A549 (cell line): Measurements from ENCODE around the gene PDGFB. TPM values are rescaled to one million over a fixed set of nuclear protein-coding genes. Genes with fewer than 3 reads are reported as not detected.

Experiments used
- ATAC-seq, 2 experiments: fragments of 200-7000 bp in 1 of 2; fragments of >200 bp in 1 of 2; cut with Nextera tagmentation in 1 of 2; cut with Tn5 transposase in 1 of 2; 3 replicates each; pipeline versions ENCODE4 v1.8.0 to v1.9.1; 2018 to 2020; ENCODE audit warnings: mild to moderate bottlenecking in 1 of 2, moderate library complexity in 1 of 2
- CTCF ChIA-PET: fragments of 300-600 bp; sonication (Branson Sonifier 250); formaldehyde crosslinking; extraction: SDS; loops from one replicate; lab custom pipeline; 2021; ENCODE audit warnings: antibody characterized with exemption, inconsistent platforms; lab: Yijun Ruan, JAX
- POLR2A ChIA-PET: fragments of 350-600 bp; formaldehyde crosslinking; extraction: SDS; loops from one replicate; lab custom pipeline; 2021; ENCODE audit warnings: antibody characterized with exemption, inconsistent platforms; lab: Yijun Ruan, JAX
- DNase-seq, 2 experiments: peaks; one replicate each; pipeline versions ENCODE4 v3.0.0 to v3.0.0-alpha.2; 2011 to 2016; ENCODE audit warnings: low read depth in 1 of 2, low spot score in 1 of 2
- FAIRE-seq: peaks from 2 replicates; lab custom pipeline; 2011; peaks lifted over from hg19 to GRCh38; lab: Jason Lieb, UNC
- H3K27ac ChIP-seq, 2 experiments: fragments of >200 bp; sonication (Bioruptor Twin); formaldehyde crosslinking; 3 replicates each; pipeline ENCODE4 v1.5.1; 2016 to 2017
- H3K4me1 ChIP-seq: fragments of >200 bp; sonication (Bioruptor Twin); formaldehyde crosslinking; 3 replicates; pipeline ENCODE4 v1.6.1; 2016
- H3K4me2 ChIP-seq: fragments of >200 bp; sonication (Bioruptor Twin); formaldehyde crosslinking; 3 replicates; pipeline ENCODE4 v1.6.1; 2016
- H3K4me3 ChIP-seq: fragments of >200 bp; sonication (Bioruptor Twin); formaldehyde crosslinking; 3 replicates; pipeline ENCODE4 v1.5.1; 2016
- H3K9me3 ChIP-seq: fragments of >200 bp; sonication (Bioruptor Twin); formaldehyde crosslinking; 3 replicates; pipeline ENCODE4 v1.6.1; 2016
- CEBPB ChIP-seq, 2 experiments: fragments of >200 bp in 1 of 2; sonication (Bioruptor Twin) in 1 of 2; formaldehyde crosslinking in 1 of 2; IDR thresholded peaks; 2 replicates each; pipeline ENCODE4 v1.6.1; 2012 to 2016
- CHD4 ChIP-seq: fragments of 200-600 bp; sonication (generic); IDR thresholded peaks from 2 replicates; pipeline ENCODE4 v1.6.1; 2016; ENCODE audit warnings: antibody characterized with exemption, mild to moderate bottlenecking, borderline replicate concordance
- EHMT2 ChIP-seq: fragments of 200-600 bp; sonication (generic); IDR thresholded peaks from 2 replicates; pipeline ENCODE4 v1.6.1; 2016; ENCODE audit warnings: antibody characterized with exemption, low read depth, mild to moderate bottlenecking, moderate library complexity
- FOSB ChIP-seq: fragments of 250-450 bp; sonication (Bioruptor Pico); IDR thresholded peaks from 2 replicates; pipeline ENCODE4 v1.5.0; 2020; ENCODE audit warnings: mild to moderate bottlenecking, moderate library complexity
- HOXB5 ChIP-seq: fragments of 250-450 bp; sonication (Bioruptor Pico); IDR thresholded peaks from 2 replicates; pipeline ENCODE4 v1.5.0; 2020; ENCODE audit warnings: mild to moderate bottlenecking, moderate library complexity
- MAFK ChIP-seq: fragments of 450-650 bp; IDR thresholded peaks from 2 replicates; pipeline ENCODE4 v1.6.1; 2014; ENCODE audit not compliant: partially characterized antibody
- POLR2A ChIP-seq: IDR thresholded peaks from 2 replicates; pipeline ENCODE4 v1.6.1; 2012; ENCODE audit warnings: mild to moderate bottlenecking, low read length
- RAD21 ChIP-seq, 2 experiments: fragments of >200 bp in 1 of 2; sonication (Bioruptor Twin) in 1 of 2; formaldehyde crosslinking in 1 of 2; IDR thresholded peaks in 1 of 2; conservative IDR thresholded peaks in 1 of 2; 2 replicates in 1 of 2; 3 replicates in 1 of 2; pipeline ENCODE4 v1.6.1; 2012 to 2018; ENCODE audit warnings: inconsistent platforms in 1 of 2
- RARB ChIP-seq: fragments of 250-450 bp; sonication (Bioruptor Pico); IDR thresholded peaks from 2 replicates; pipeline ENCODE4 v1.8.0; 2021; ENCODE audit warnings: mild to moderate bottlenecking, moderate library complexity
- RCOR1 ChIP-seq: fragments of 150-350 bp; IDR thresholded peaks from 2 replicates; pipeline ENCODE4 v1.6.1; 2014; ENCODE audit warnings: antibody characterized with exemption, low read length, low read depth
- REST ChIP-seq: fragments of 200-600 bp; sonication (generic); IDR thresholded peaks from 2 replicates; pipeline ENCODE4 v1.6.1; 2016; ENCODE audit warnings: antibody characterized with exemption, mild to moderate bottlenecking, moderate library complexity
- SMC3 ChIP-seq: fragments of >200 bp; sonication (Bioruptor Twin); formaldehyde crosslinking; IDR thresholded peaks from 3 replicates; pipeline ENCODE4 v1.6.1; 2018; ENCODE audit warnings: inconsistent platforms
- ZNF302 ChIP-seq: fragments of 250-450 bp; sonication (Bioruptor Pico); IDR thresholded peaks from 2 replicates; pipeline ENCODE4 v1.9.0; 2021; ENCODE audit warnings: inconsistent platforms, mild to moderate bottlenecking, moderate library complexity
- WGBS: methylation state at CpG from one replicate; pipeline ENCODE4 v1.1.6; 2017; ENCODE audit errors: missing lambda C conversion rate; 5-methylcytosine and 5-hydroxymethylcytosine counted together
- polyA plus RNA-seq, 4 experiments: library from polyadenylated mRNA; depleted of rRNA in 3 of 4; stranded (reverse); fragments of >200 nt; fragmentation: RNase III in 1 of 4; extraction: RNeasy Plus Mini Kit Qiagen cat#74134 plus additional on column Dnase treatment in 1 of 4; gene quantifications; 2 replicates in 3 of 4; 3 replicates in 1 of 4; pipeline ENCODE4 v1.2.3, GENCODE V29; 2011 to 2017
- TF ChIP-seq, protein P1 (sequence below): fragments of 450-650 bp; IDR thresholded peaks from 2 replicates; pipeline ENCODE4 v1.6.1; 2014; ENCODE audit warnings: antibody characterized with exemption
- TF ChIP-seq, protein P2 (sequence below): IDR thresholded peaks from 2 replicates; pipeline ENCODE4 v1.6.1; 2012

Gene PDGFB
- polyA plus RNA-seq, 2 of the 4 experiments (the other 2 are of a cell fraction) = 2.1 to 4.5 TPM

DNA sequence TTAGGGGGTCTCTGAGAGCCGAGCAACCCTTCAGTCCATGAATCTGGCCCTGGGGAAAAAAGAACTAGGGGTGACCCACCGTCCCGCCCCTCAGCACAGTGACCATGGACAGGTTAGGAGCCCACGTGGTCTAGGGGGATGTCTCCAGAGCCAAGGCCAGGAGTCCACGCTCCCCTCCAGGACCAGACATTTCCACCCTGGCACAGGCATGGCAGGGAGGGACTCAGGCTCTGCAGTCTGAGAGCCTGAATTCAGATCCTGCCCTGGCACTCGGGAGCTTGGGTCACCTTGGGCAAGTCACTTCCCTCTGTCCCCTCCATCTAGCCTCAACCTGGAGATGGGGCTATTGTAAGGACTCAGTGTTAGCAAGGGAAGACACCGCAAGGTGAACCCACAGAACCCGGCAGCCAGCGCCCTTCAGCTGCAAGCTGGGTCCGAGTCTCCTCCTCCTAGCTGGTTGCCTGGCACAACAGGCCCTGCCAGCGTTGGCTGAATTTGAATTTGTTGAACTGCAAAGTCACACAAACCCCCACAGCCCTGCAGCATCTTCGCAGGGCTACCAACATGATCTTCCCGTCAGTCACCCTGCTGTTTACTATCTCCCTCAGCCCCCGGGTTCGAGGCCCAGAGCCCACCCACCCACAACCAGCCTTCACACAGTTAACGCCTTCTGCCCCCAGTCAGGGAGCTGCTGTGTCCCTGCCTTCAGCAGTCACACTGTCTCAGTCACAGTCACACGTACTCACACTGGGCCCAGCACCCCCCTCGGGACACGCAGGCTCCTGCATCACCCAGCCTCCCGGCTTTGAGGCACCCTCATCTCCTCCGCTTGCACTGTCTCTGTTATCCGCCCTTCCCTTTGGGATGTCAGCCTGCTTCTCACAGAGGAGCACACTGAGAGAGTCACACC, 603 bp upstream of the PDGFB start:
- peak; percentile 42; the same call in 1 of the 2 replicates for TF ChIP-seq REST
- no peak for TF ChIP-seq CHD4
- no peak for TF ChIP-seq RAD21 (conservative IDR thresholded peaks at IDR 0.05 in 1 of 2, IDR thresholded peaks at IDR 0.05 in 1 of 2)
- ChIA-PET CTCF (interaction anchor here (0.6 to 2.6 kb wide), 9 partner anchors 8 to 196 kb away, joined by 3 to 9 read pairs (median 4); no protein-coding TSS in a partner anchor), POLR2A (interaction anchor here (0.7 to 1.3 kb wide), 3 partner anchors 8 to 71 kb away, joined by 3 to 5 read pairs (median 4); no protein-coding TSS in a partner anchor)
- peak overlapping the region; percentile 54 for H3K4me3 ChIP-seq
- H3K9me3 ChIP-seq = no peaks in the 10 kb centered on the region
- DNase-seq = peak in 1 of 2 experiments; percentile 13
- ATAC-seq = peak in 1 of 2 experiments; percentile 4; a peak in 2 of 6 replicates
- 74% methylated on average over 16 of the region's 22 CpGs for WGBS
- peak overlapping the region; percentile 70 to 88 for H3K27ac ChIP-seq
- H3K4me2 ChIP-seq = peak overlapping the region; percentile 99
- FAIRE-seq = no peak
- peaks cover 27% of the 10 kb centered on the region for H3K4me1 ChIP-seq

GRCh38 chr22:39244136-39244495, 666 bp downstream of the PDGFB start:
- POLR2A ChIA-PET = interaction anchor here (0.6 to 1.3 kb wide), 2 partner anchors 48 to 311 kb away, joined by 3 to 4 read pairs; no protein-coding TSS in a partner anchor
- CTCF ChIA-PET = interaction anchor here (0.8 to 2.6 kb wide), 8 partner anchors 10 to 73 kb away, joined by 3 to 9 read pairs (median 4); no protein-coding TSS in a partner anchor
- H3K27ac ChIP-seq = peak overlapping the region; percentile 70 to 88
- H3K4me2 ChIP-seq = peak overlapping the region; percentile 99
- no peak for FAIRE-seq
- 2% methylated on average over 9 of the region's 30 CpGs for WGBS
- no peak for ATAC-seq
- no peaks in the 10 kb centered on the region for H3K9me3 ChIP-seq
- peak in 1 of 2 experiments; percentile 23 for DNase-seq
- H3K4me1 ChIP-seq = peaks cover 39% of the 10 kb centered on the region
- H3K4me3 ChIP-seq = peak overlapping the region; percentile 54
- TF ChIP-seq ZNF302 (CRISPR knock-in tag) (no peak), HOXB5 (CRISPR knock-in tag) (no peak), MAFK (no peak), RARB (CRISPR knock-in tag) (no peak)
- TF ChIP-seq, protein P1, sequence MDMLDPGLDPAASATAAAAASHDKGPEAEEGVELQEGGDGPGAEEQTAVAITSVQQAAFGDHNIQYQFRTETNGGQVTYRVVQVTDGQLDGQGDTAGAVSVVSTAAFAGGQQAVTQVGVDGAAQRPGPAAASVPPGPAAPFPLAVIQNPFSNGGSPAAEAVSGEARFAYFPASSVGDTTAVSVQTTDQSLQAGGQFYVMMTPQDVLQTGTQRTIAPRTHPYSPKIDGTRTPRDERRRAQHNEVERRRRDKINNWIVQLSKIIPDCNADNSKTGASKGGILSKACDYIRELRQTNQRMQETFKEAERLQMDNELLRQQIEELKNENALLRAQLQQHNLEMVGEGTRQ = no peak

GRCh38 chr22:39243439-39244135, 1.2 kb downstream of the PDGFB start:
- FAIRE-seq = no peak
- peak overlapping the region; percentile 99 for H3K4me2 ChIP-seq
- ChIA-PET POLR2A (no interaction called here), CTCF (interaction anchor here (0.7 to 2.6 kb wide), 7 partner anchors 10 to 295 kb away, joined by 3 to 9 read pairs (median 4); no protein-coding TSS in a partner anchor)
- H3K4me1 ChIP-seq = peaks cover 39% of the 10 kb centered on the region
- 0% methylated on average over 13 of the region's 65 CpGs for WGBS
- peak overlapping the region; percentile 54 for H3K4me3 ChIP-seq
- H3K9me3 ChIP-seq = no peaks in the 10 kb centered on the region
- peak; percentile 23 to 45 for DNase-seq
- H3K27ac ChIP-seq = peak overlapping the region; percentile 70 to 88
- peak; percentile 22 to 58; a peak in 4 of 6 replicates for ATAC-seq
- TF ChIP-seq CEBPB (IDR thresholded peaks at IDR 0.05) (no peak), EHMT2 (no peak), POLR2A (no peak), FOSB (CRISPR knock-in tag) (no peak), RCOR1 (no peak), SMC3 (no peak), RARB (CRISPR knock-in tag) (no peak)
- TF ChIP-seq, protein P2, sequence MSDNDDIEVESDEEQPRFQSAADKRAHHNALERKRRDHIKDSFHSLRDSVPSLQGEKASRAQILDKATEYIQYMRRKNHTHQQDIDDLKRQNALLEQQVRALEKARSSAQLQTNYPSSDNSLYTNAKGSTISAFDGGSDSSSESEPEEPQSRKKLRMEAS = peak; percentile 23; the same call in 1 of the 2 replicates
